Thymus (tissue), 11 donors: Measurements from ENCODE around the gene RFFL. TPM values are rescaled to one million over a fixed set of nuclear protein-coding genes. Genes with fewer than 3 reads are reported as not detected.

Source experiments
- DNase-seq, 9 donors: peaks; one replicate each; pipeline ENCODE4 v3.0.0-alpha.2; 2013; ENCODE audit warnings: low spot score in 9 of 9, low read depth in 6 of 9, missing footprints in 1 of 9
- H3K27ac ChIP-seq, 2 donors: one replicate each; pipeline ENCODE4 v1.5.1; 2013; ENCODE audit warnings: control low read depth in 1 of 2, low read depth in 1 of 2, low read length in 1 of 2, mild to moderate bottlenecking in 1 of 2, moderate library complexity in 1 of 2
- H3K27me3 ChIP-seq, 2 donors: one replicate each; pipeline ENCODE4 v1.5.1; 2013; ENCODE audit warnings: low read length in 1 of 2; ENCODE audit not compliant: control insufficient read depth in 2 of 2, insufficient read depth in 1 of 2
- H3K36me3 ChIP-seq, 2 donors: one replicate each; pipeline ENCODE4 v1.5.1; 2013; ENCODE audit warnings: low read length in 1 of 2, mild to moderate bottlenecking in 1 of 2, moderate library complexity in 1 of 2; ENCODE audit not compliant: control insufficient read depth in 2 of 2, insufficient read depth in 2 of 2
- H3K4me1 ChIP-seq, 2 donors: one replicate each; pipeline ENCODE4 v1.5.1; 2013; ENCODE audit warnings: low read length in 2 of 2; ENCODE audit not compliant: control insufficient read depth in 2 of 2, insufficient read depth in 2 of 2
- H3K4me3 ChIP-seq, 2 donors: one replicate each; pipeline ENCODE4 v1.5.1; 2013; ENCODE audit warnings: low read length in 2 of 2, control low read depth in 1 of 2, mild to moderate bottlenecking in 1 of 2
- H3K9me3 ChIP-seq, 2 donors: one replicate each; pipeline ENCODE4 v1.5.1; 2013; ENCODE audit warnings: low read length in 1 of 2, mild to moderate bottlenecking in 1 of 2; ENCODE audit not compliant: control insufficient read depth in 2 of 2, insufficient read depth in 1 of 2
- WGBS: extraction: QIAGEN DNeasy Blood & Tissue Kit; methylation state at CpG from one replicate; pipeline ENCODE4 v1.1.7; 2013; 5-methylcytosine and 5-hydroxymethylcytosine counted together
- polyA plus RNA-seq: library from polyadenylated mRNA; stranded (reverse); fragments of 200-250 nt; gene quantifications from one replicate; pipeline ENCODE4 v1.2.3, GENCODE V29; 2013
- total RNA-seq: library from RNA; stranded (reverse); fragments of 120-200 nt; gene quantifications from one replicate; pipeline ENCODE4 v1.2.4, GENCODE V29; 2013
- donor health status: healthy.

The RFFL gene
- total and polyA plus RNA-seq, 2 donors: 16.5 to 17.6 TPM

- WGBS: 39% methylated on average over 8 of the region's 8 CpGs
- H3K4me1 ChIP-seq: peaks cover 0 to 14% of the 10 kb centered on the region in 2 donors
Measured at GRCh38 chr17:34981538-34982241, 81.8 kb downstream of the RFFL start.

GRCh38 chr17:34980681-34981537 lies 82.6 kb downstream of the RFFL start:
- H3K4me1 ChIP-seq: peaks cover 0 to 14% of the 10 kb centered on the region in 2 donors
- peaks cover 0 to 6% of the 10 kb centered on the region in 2 donors for H3K36me3 ChIP-seq
- under 1% methylated on average over 69 of the region's 69 CpGs for WGBS
- peak in 8 of 9 donors; percentile 35 to 81 (median 49) for DNase-seq
- H3K27me3 ChIP-seq: no peaks in the 10 kb centered on the region
- peak overlapping the region; percentile 91 to 93 for H3K27ac ChIP-seq
- peak overlapping the region; percentile 78 to 96 for H3K4me3 ChIP-seq
- H3K9me3 ChIP-seq: no peaks in the 10 kb centered on the region

More at GRCh38 chr17:34981538-34982241, 81.8 kb downstream of the RFFL start:
- no peak for DNase-seq
- peak overlapping the region; percentile 78 to 96 for H3K4me3 ChIP-seq
- peak overlapping the region in 1 of 2 donors; percentile 91 for H3K27ac ChIP-seq
- H3K9me3 ChIP-seq: no peaks in the 10 kb centered on the region
- no peaks in the 10 kb centered on the region for H3K27me3 ChIP-seq
- H3K36me3 ChIP-seq: peaks cover 1 to 7% of the 10 kb centered on the region in 2 donors

GRCh38 chr17:34980353-34980680 lies 83.2 kb downstream of the RFFL start, which contains the start of gene LIG3:
LIG3 (plus strand) TSS chr17:34980512; CDS start chr17:34983006, 2,494 bp downstream.
- under 1% methylated on average over 39 of the region's 39 CpGs for WGBS
- Histone ChIP-seq H3K36me3 (peaks cover 0 to 6% of the 10 kb centered on the region in 2 donors), H3K27ac (peak within 1 kb of the TSS; percentile 91 to 93), H3K4me1 (peaks cover 0 to 14% of the 10 kb centered on the region in 2 donors), H3K4me3 (peak within 1 kb of the TSS; percentile 78 to 96), H3K9me3 (no peaks in the 10 kb centered on the region), H3K27me3 (no peaks in the 10 kb centered on the region)
- peak; percentile 81 to 96 (median 88) for DNase-seq

DNA sequence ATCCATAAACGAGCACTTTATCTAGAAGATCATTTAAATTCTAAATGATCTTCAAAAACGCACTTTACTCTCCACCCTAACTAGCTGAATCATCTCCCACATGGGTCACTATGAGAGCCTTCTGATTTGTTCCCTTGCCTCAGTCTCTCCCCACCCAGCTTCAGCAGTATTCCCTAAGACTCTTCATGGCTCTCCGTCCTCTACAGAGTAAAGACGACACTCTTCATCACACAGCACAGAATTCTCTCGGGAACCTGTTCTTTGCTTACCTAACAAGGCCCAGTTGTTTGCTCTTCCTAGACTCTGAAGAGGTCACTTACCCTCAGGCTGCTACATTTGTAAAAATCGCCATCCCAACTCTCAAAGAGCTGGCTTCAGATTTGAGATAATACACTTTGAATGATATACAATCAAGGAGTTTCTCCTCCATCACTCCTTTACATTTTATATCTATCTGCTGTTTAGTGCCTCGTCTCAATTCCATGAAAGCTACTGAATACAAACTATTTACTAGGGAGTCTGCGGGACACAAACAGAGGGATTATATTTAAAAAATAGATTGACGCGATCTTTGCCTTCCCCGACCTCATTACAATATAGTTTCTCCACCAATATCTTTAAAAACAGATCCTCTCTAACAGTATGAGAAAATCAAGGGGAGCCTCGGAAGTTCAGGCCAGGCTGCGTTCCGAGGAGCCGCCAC lies 83.7 kb downstream of the RFFL start:
- Histone ChIP-seq H3K9me3 (no peaks in the 10 kb centered on the region), H3K27me3 (no peaks in the 10 kb centered on the region), H3K36me3 (peaks cover 0 to 6% of the 10 kb centered on the region in 2 donors), H3K4me3 (peak overlapping the region; percentile 78 to 96), H3K27ac (peak overlapping the region; percentile 84 to 93), H3K4me1 (peaks cover 0 to 14% of the 10 kb centered on the region in 2 donors)
- no peak for DNase-seq
- WGBS: 33% methylated on average over 15 of the region's 15 CpGs

GRCh38 chr17:34979153-34979552 lies 84.4 kb downstream of the RFFL start:
- WGBS: 97% methylated on average over 7 of the region's 7 CpGs
- DNase-seq: no peak
- Histone ChIP-seq H3K4me3 (no peak overlapping the region), H3K27ac (no peak overlapping the region), H3K27me3 (no peaks in the 10 kb centered on the region), H3K36me3 (peaks cover 0 to 6% of the 10 kb centered on the region in 2 donors), H3K4me1 (peaks cover 0 to 14% of the 10 kb centered on the region in 2 donors), H3K9me3 (no peaks in the 10 kb centered on the region)

DNA sequence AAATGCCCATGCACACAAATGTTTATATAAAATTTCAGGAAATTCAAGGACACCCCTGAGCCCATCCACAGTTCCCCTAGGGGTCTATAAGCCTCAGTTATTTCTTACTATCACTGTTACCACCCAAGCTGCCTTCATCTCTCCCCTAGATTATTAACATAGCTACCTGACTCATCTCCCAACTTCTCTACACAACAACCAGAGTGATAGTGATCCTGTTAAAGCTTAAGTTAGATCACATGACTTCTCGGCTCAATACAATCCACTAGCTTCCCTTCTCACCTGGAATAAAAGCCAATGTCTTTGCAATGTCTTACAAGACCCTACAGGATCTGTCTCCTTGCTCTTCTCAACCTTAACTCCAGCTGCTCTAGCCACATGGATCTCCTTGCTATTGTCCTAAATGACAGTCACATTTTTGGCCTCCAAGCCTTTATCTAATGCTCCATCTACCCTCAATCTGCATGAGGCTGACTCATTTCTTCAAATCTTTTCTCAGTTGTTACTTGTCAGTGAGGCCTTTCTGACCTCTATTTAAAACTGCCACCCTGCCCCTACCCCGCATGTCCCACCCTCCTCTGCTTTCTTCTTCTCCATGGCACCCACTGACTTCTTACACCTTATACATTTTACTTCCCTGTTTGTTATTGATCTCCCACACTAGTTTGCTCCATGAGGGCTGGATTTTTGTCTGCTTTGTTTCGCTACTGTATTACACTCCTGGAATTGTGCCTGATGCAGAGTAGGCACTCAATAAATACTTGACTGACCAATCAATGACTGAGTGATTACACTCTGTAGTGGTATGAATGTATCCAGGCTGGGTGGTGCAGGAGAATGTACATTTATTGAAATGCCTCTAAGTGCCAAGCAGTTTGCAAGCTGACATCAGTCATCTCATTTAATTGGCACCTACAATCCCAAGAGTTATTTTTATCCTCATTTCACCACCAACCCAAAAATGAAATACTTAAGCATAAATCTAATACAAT lies 88.4 kb downstream of the RFFL start:
- Histone ChIP-seq H3K27me3 (no peaks in the 10 kb centered on the region), H3K4me1 (peaks cover 0 to 5% of the 10 kb centered on the region in 2 donors), H3K4me3 (no peak overlapping the region), H3K9me3 (no peaks in the 10 kb centered on the region), H3K27ac (no peak overlapping the region), H3K36me3 (no peaks in the 10 kb centered on the region)
- no peak for DNase-seq
- 92% methylated on average over 3 of the region's 3 CpGs for whole genome bisulfite sequencing

- Histone ChIP-seq H3K4me3 (no peak overlapping the region), H3K27ac (no peak overlapping the region), H3K36me3 (no peaks in the 10 kb centered on the region), H3K9me3 (no peaks in the 10 kb centered on the region), H3K27me3 (no peaks in the 10 kb centered on the region), H3K4me1 (no peaks in the 10 kb centered on the region)
- DNase-seq: no peak
- WGBS: 63% methylated on average over 2 of the region's 2 CpGs
Measured at GRCh38 chr17:34974179-34974578, 89.3 kb downstream of the RFFL start.
